ENCODE data around the gene TPRA1. TPM values are rescaled to one million over a fixed set of nuclear protein-coding genes. Genes with fewer than 3 reads are reported as not detected.

TPRA1 gene
- total RNA-seq, 2 donors from 2014 or later: 12.5 to 16.6 TPM

GRCh38 chr3:127593178-127593577 lies 2.6 kb upstream of the TPRA1 start:
- no peak overlapping the region for H3K27ac Mint-ChIP-seq
- no peaks in the 10 kb centered on the region for H3K9me3 ChIP-seq (ENCODE audit: control insufficient read depth, low read length, poor library complexity, severe bottlenecking)
- peaks cover 2% of the 10 kb centered on the region for H3K36me3 Mint-ChIP-seq (ENCODE audit: low read depth)
- no peaks in the 10 kb centered on the region for H3K27me3 Mint-ChIP-seq
- DNase-seq: no peak
- peak overlapping the region; percentile 66 for H3K4me3 Mint-ChIP-seq
- ATAC-seq: no peak
- peaks cover 29% of the 10 kb centered on the region for H3K4me1 Mint-ChIP-seq

GRCh38 chr3:127590282-127590592 lies 296 bp downstream of the TPRA1 start:
- H3K4me1 Mint-ChIP-seq: peaks cover 28% of the 10 kb centered on the region
- H3K9me3 ChIP-seq (ENCODE audit: control insufficient read depth, low read length, poor library complexity, severe bottlenecking): no peaks in the 10 kb centered on the region
- DNase-seq (peak in 2 of 3 donors; percentile 21 to 30), ATAC-seq (peak; percentile 31)
- peaks cover under 1% of the 10 kb centered on the region for H3K36me3 Mint-ChIP-seq (ENCODE audit: low read depth)
- H3K27ac Mint-ChIP-seq: peak overlapping the region; percentile 89
- peak overlapping the region; percentile 96 for H3K4me3 Mint-ChIP-seq
- no peaks in the 10 kb centered on the region for H3K27me3 Mint-ChIP-seq

- ATAC-seq (no peak), DNase-seq (no peak)
- H3K36me3 Mint-ChIP-seq (ENCODE audit: low read depth): no peaks in the 10 kb centered on the region
- peaks cover 30% of the 10 kb centered on the region for H3K4me1 Mint-ChIP-seq
- H3K9me3 ChIP-seq (ENCODE audit: control insufficient read depth, low read length, poor library complexity, severe bottlenecking): no peaks in the 10 kb centered on the region
- H3K4me3 Mint-ChIP-seq: peak overlapping the region; percentile 96
- H3K27ac Mint-ChIP-seq: peak overlapping the region; percentile 61
- H3K27me3 Mint-ChIP-seq: no peaks in the 10 kb centered on the region
These were observed 792 bp downstream of the TPRA1 start for GRCh38 chr3:127589600-127590281.

GRCh38 chr3:127588806-127589577 lies 1.5 kb downstream of the TPRA1 start:
- H3K27ac Mint-ChIP-seq: peak overlapping the region; percentile 61
- H3K36me3 Mint-ChIP-seq (ENCODE audit: low read depth): no peaks in the 10 kb centered on the region
- no peaks in the 10 kb centered on the region for H3K9me3 ChIP-seq (ENCODE audit: control insufficient read depth, low read length, poor library complexity, severe bottlenecking)
- no peaks in the 10 kb centered on the region for H3K27me3 Mint-ChIP-seq
- H3K4me3 Mint-ChIP-seq: peak overlapping the region; percentile 92
- no peak for DNase-seq
- no peak for ATAC-seq
- H3K4me1 Mint-ChIP-seq: peaks cover 32% of the 10 kb centered on the region

GRCh38 chr3:127587876-127588275 lies 2.7 kb downstream of the TPRA1 start:
- H3K4me1 Mint-ChIP-seq: peaks cover 31% of the 10 kb centered on the region
- ATAC-seq (no peak), DNase-seq (no peak)
- no peaks in the 10 kb centered on the region for H3K27me3 Mint-ChIP-seq
- no peaks in the 10 kb centered on the region for H3K9me3 ChIP-seq (ENCODE audit: control insufficient read depth, low read length, poor library complexity, severe bottlenecking)
- H3K36me3 Mint-ChIP-seq (ENCODE audit: low read depth): no peaks in the 10 kb centered on the region
- peak overlapping the region; percentile 14 for H3K27ac Mint-ChIP-seq
- H3K4me3 Mint-ChIP-seq: peak overlapping the region; percentile 12

- Mint-ChIP-seq H3K27ac (peak overlapping the region; percentile 51), H3K36me3 (ENCODE audit: low read depth) (no peaks in the 10 kb centered on the region), H3K27me3 (no peaks in the 10 kb centered on the region), H3K4me1 (peaks cover 28% of the 10 kb centered on the region), H3K4me3 (no peak overlapping the region)
- no peaks in the 10 kb centered on the region for H3K9me3 ChIP-seq (ENCODE audit: control insufficient read depth, low read length, poor library complexity, severe bottlenecking)
- ATAC-seq (no peak), DNase-seq (no peak)
These were observed 4.6 kb downstream of the TPRA1 start for GRCh38 chr3:127585813-127586413.

GRCh38 chr3:127585163-127585812 lies 5.2 kb downstream of the TPRA1 start:
- ATAC-seq (no peak), DNase-seq (no peak)
- Mint-ChIP-seq H3K4me1 (peaks cover 29% of the 10 kb centered on the region), H3K36me3 (ENCODE audit: low read depth) (no peaks in the 10 kb centered on the region), H3K27ac (peak overlapping the region; percentile 51), H3K27me3 (no peaks in the 10 kb centered on the region), H3K4me3 (no peak overlapping the region)
- no peaks in the 10 kb centered on the region for H3K9me3 ChIP-seq (ENCODE audit: control insufficient read depth, low read length, poor library complexity, severe bottlenecking)

- Mint-ChIP-seq H3K36me3 (ENCODE audit: low read depth) (no peaks in the 10 kb centered on the region), H3K27ac (peak overlapping the region; percentile 51), H3K27me3 (no peaks in the 10 kb centered on the region), H3K4me3 (no peak overlapping the region), H3K4me1 (peaks cover 29% of the 10 kb centered on the region)
- ATAC-seq (no peak), DNase-seq (no peak)
- no peaks in the 10 kb centered on the region for H3K9me3 ChIP-seq (ENCODE audit: control insufficient read depth, low read length, poor library complexity, severe bottlenecking)
These were observed 5.8 kb downstream of the TPRA1 start for GRCh38 chr3:127584734-127585133.

- Mint-ChIP-seq H3K27me3 (no peaks in the 10 kb centered on the region), H3K4me1 (peaks cover 20% of the 10 kb centered on the region), H3K4me3 (peak overlapping the region; percentile 43), H3K27ac (peak overlapping the region; percentile 89), H3K36me3 (ENCODE audit: low read depth) (no peaks in the 10 kb centered on the region)
- DNase-seq (no peak), ATAC-seq (no peak)
- H3K9me3 ChIP-seq (ENCODE audit: control insufficient read depth, low read length, poor library complexity, severe bottlenecking): no peaks in the 10 kb centered on the region
These were observed 10.0 kb downstream of the TPRA1 start for GRCh38 chr3:127580327-127581060.

- Mint-ChIP-seq H3K27me3 (no peaks in the 10 kb centered on the region), H3K4me3 (no peak overlapping the region), H3K27ac (peak overlapping the region; percentile 71), H3K4me1 (peaks cover 19% of the 10 kb centered on the region), H3K36me3 (ENCODE audit: low read depth) (no peaks in the 10 kb centered on the region)
- no peak for DNase-seq
- ATAC-seq: no peak
- H3K9me3 ChIP-seq (ENCODE audit: control insufficient read depth, low read length, poor library complexity, severe bottlenecking): no peaks in the 10 kb centered on the region
These were observed 11.7 kb downstream of the TPRA1 start for GRCh38 chr3:127578802-127579201.

GRCh38 chr3:127578168-127578567 lies 12.4 kb downstream of the TPRA1 start:
- no peaks in the 10 kb centered on the region for H3K27me3 Mint-ChIP-seq
- H3K36me3 Mint-ChIP-seq (ENCODE audit: low read depth): no peaks in the 10 kb centered on the region
- no peaks in the 10 kb centered on the region for H3K9me3 ChIP-seq (ENCODE audit: control insufficient read depth, low read length, poor library complexity, severe bottlenecking)
- H3K4me3 Mint-ChIP-seq: no peak overlapping the region
- H3K27ac Mint-ChIP-seq: no peak overlapping the region
- H3K4me1 Mint-ChIP-seq: peaks cover 19% of the 10 kb centered on the region
- DNase-seq (no peak), ATAC-seq (no peak)

- H3K36me3 Mint-ChIP-seq (ENCODE audit: low read depth): no peaks in the 10 kb centered on the region
- no peak for ATAC-seq
- H3K27ac Mint-ChIP-seq: no peak overlapping the region
- H3K4me3 Mint-ChIP-seq: no peak overlapping the region
- H3K27me3 Mint-ChIP-seq: no peaks in the 10 kb centered on the region
- H3K4me1 Mint-ChIP-seq: peaks cover 19% of the 10 kb centered on the region
- H3K9me3 ChIP-seq (ENCODE audit: control insufficient read depth, low read length, poor library complexity, severe bottlenecking): no peaks in the 10 kb centered on the region
- DNase-seq: no peak
These were observed 13.1 kb downstream of the TPRA1 start for GRCh38 chr3:127577448-127577847.

Measured in T-helper 17 cell (primary cell).